Dermis blood vessel endothelial cell (primary cell): Measurements from ENCODE around the gene MAML3. TPM values are rescaled to one million over a fixed set of nuclear protein-coding genes. Genes with fewer than 3 reads are reported as not detected.

Source experiments
- DNase-seq: peaks from one replicate; pipeline ENCODE4 v3.0.0; 2010
- total RNA-seq: library from RNA; depleted of rRNA; stranded (reverse); fragments of >200 nt; gene quantifications from 2 replicates; pipeline ENCODE4 v1.2.3, GENCODE V29; 2014

MAML3 gene
- total RNA-seq, 1 donor from 2014 or later = 5.6 TPM

DNA sequence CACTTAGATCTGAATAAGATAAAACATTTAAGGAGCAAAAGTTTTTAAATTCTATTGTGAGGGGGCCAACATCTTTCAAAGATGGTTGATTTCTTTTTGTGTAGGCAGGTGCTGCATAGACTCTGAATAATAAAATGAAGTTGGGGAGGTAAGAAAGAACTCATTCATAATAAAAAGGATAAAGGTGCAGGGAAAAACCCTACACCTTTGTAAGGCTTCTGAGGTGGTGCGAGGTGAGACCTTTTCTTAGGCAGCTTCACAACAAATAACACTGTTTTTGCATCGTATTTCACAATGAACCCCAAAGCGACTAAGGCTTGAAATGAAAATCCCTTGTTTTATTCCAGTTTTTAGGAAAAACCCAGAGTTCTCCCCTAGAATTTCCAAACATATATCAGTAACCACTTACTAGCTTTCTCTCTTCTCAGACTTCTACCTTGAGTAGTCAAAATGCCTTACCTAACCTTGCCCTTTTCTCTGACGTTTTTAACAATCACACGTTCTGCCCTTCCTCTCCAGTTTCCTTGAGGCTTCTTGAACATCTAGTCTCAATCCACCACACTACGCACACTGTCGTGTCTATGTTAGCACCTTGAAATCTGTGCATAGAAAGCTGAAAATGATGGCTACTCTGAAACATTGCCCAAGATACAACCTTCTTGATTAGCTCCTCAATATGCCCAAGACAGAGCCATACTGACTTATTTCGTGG is 30.2 kb downstream of the MAML3 start:
- no peak for DNase-seq

DNA sequence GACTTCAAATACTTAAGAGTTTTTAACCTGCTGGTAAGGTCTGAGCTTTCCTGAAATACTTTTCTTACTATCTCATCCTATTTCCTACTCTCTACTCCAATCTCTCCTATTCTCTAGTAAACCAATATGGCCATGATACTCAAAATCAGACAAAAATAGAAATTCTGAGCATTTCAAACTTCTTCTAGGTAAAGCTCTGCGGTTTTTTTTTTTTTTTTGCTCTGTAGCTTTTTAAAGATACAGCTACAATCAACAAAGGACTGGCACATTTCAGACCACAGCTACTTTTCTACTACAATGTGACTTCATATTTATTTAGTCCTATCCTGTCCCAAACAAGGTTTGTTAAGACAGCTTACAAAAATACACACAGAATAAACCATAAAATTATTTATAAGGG is 31.1 kb downstream of the MAML3 start:
- DNase-seq = no peak

DNA sequence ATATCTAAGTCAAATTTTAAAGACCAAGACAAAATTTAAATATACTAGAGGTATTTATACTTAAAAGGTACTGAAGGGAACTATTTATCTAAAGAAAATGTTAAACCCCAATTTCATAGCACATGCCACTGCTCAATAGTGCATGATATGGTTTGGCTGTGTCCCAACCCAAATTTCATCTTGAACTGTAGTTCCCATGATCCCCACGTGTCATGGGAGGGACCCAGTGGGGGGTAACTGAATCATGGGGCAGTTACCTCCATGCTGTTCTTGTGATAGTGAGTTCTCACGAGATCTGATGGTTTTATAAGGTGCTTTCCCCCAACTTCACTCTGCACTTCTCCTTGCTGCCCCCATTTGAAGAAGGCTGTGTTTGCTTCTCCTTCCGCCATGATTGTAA is 32.3 kb downstream of the MAML3 start:
- DNase-seq = no peak

DNA sequence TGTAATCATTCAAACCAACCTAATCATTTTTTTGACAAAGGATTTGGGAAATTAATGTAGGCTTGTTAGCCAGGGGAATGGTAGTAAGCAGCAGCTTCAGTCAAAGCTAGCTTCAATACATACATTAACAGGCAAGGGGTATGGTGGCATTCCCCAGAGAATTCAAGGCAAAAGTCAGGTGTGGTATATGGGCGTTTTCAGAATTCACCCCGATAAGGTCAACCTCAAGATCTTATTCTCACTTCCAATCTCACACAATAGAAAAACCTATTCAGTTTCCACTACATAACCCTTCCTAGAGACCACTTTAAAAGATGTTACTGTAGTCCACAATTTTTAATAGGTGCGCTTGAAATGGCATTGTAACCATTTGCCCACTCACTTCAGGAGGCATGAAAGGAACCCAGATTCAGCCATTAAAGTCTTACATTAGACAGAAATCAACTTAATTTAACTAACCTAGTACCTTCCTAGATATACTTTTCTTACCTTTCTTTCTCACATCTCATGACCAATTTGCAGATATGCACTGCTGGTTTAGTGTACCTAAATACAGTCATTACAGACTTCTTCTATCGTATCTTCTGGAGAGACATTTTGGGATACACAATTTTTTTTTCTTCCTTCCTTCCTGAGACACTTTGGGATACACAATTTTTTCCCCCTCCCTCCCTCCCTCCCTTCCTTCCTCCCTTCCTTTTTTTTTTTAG is 34.9 kb downstream of the MAML3 start:
- DNase-seq = no peak

DNA sequence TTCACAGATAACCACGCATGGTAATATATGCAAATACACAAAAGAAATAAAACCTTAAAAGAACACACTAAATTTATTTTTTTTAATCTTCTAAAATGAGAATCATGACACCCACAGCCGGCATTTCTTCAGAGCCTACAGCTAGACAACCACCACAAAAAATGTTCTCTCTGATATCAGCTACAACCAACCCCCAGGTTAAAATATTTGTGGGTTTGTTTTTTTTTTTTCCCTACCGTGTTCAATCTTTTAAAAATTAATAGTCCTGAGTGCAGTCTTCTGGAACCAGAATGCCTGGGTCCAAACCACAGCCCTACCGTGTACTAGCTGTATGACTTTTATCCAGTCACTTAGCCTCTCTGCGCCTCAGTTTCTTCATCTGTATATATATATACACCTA is 36.0 kb downstream of the MAML3 start:
- DNase-seq = no peak

DNA sequence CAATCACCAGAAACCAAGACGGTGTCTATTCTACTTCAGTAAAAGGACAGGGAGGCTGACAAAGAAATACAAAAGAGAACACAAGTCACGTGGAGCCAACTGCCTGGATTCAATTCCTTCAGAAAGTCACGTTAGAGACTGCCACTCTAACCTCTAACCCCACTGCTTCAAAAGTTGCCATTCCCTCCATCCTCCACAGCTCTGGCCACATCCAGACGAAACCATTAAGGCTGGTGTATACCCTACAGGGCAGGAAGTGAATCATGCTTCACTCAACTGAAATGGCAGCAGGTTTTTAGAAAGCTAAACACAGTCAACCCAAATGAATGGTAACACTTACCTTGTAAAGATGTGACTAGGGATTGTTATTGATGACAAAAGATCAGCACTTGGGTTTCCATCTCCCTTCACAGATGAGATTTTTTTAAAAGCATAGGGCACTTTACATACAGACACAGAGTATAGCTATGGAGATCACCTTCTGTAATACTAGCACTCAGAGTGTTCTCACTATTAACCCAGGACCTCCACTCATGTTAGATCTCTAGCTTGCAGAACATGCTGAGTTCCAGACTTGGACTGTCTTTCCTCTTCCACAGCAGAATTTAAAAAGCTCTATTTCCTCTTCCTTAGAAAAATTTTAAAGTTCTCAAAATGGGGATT is 37.4 kb downstream of the MAML3 start:
- DNase-seq = peak; percentile 54

DNA sequence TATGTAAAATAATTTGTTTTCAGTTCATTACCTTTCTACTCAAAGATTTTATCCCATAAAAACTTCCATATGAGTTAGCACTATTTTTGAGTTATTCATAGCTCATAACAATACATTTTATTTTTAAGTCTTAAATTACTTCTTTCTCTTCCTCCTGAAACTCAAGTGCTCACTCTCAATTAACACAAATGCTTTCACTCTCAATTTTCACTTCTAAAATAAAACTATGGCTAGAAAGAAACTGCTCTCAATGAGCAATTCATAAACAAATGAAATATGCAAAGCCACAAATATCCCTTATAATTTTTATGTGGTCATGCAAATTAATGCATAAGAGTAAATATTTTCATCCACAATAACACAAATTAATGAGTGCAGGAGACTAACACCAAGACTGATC is 38.8 kb downstream of the MAML3 start:
- DNase-seq = no peak

DNA sequence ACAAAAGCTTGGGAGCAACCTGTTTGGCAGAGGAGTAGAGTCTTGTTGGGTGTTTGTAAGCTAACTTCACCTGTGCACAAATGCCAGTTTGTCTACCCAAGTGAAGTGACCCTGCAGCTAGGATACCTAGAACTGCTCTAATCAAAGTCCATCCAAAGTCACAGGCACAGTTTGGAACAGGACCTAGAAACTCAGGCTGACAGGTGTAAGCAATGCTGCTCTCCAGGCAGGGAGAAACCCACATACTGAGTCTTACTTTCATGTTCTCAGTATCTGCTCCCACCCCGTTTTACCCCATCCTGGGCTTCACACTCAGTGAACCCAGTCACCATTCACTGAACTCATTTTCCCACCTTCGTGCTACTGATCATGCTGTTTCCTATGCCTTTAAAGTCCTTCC is 40.3 kb downstream of the MAML3 start:
- no peak for DNase-seq

DNA sequence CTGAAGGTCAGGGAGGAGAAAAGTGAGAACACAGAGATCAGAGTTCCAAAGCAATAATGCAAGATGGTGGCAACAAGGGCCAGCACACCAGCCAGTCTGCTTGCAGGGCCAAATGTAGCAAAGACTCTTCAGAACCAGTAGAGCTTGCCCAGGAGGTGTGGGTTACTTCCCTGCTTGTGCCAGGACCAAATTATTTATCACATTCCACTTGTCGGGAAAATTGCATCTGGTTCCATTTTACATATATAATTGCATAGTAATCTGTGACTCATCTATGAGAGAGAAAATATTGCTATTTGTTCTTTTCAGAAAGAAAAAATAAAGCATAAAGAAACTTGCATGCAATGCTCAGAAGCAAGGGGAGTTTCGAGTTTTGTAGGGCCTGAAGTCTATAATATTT is 41.4 kb downstream of the MAML3 start:
- DNase-seq = no peak

DNA sequence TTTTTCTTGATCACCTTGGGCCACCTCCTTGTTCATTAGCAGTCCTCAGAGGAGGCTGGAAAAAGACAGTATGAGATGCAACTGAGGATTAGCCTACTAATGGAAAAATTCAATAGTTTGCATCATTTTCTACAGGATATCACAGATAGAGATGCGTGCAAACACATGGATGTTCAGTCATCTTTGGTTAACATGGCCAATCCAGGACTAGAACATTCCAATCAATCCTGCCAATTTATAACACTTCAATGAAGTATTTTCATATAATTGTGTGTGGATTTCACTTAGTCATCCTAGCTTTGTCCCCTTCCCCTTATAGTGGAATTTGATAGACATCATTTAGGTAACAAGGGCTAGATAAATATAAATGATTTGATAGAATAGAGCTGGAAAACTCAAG is 42.7 kb downstream of the MAML3 start:
- DNase-seq = peak; percentile 16

DNA sequence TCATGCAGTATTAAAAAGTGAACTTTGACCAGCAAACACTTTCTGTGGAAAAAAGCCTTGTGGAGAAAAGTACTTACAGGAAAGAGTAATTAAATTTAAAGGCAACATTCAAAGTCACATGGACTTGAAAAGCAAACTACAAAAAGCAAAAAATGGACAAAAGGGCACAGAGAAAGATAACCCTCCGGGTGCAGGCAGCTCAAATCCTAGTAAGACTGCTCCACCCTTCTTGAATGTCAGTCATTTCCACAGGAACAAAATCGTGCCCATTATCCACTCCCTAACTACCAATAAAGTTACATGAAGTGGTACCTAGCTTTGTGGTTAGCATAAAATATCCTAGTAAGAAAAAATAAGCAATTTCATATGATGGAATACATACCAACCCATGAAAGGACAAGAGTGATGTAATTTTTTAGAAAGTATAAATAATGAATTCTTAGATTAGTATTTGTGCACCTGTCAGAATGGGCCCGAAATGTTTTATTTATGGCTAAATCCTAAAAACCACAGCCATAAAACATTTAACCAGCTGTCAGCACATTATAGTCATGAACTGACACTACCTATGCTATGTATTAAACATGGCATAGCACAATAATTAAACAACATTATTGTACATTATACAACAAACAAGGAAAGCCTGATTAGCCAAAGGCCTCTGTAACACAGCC is 43.3 kb downstream of the MAML3 start:
- no peak for DNase-seq

DNA sequence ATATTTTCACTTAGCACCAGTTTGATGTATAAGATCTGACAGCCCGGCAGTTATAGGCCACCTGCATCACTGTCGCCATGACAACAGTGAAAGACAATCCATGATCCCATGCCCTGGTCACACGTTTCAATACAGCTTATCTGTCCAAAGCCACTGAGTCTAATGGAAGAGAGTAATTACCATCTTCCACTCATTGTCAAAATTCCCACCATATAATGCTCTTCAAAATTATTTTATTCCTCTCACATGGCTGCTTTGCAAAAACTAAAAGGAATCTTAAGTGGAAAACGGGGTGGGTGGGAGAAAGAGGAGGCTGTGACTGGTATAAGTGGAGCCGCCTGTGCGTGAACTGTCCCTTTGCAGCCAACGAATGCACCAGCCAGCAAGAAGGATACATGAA is 44.2 kb downstream of the MAML3 start:
- no peak for DNase-seq

DNA sequence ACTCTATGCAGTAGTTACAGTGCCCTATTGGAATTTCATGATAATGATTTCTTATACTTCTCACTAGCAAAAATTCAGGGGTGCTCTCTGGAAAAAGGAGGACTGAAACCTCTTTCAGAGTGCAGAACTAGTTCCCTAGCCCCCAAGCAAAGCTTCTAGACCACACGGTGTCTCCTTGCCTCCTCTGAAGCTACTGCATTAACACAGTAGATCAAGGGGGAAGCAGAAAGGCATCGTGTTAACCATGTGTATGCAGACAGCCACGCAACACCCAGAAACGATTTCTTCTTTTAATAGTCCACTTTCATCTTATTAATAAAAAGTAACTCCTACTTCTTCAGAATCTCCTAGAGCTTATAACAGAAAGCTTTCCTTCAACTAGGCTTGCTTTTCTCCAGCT is 44.7 kb downstream of the MAML3 start:
- no peak for DNase-seq

DNA sequence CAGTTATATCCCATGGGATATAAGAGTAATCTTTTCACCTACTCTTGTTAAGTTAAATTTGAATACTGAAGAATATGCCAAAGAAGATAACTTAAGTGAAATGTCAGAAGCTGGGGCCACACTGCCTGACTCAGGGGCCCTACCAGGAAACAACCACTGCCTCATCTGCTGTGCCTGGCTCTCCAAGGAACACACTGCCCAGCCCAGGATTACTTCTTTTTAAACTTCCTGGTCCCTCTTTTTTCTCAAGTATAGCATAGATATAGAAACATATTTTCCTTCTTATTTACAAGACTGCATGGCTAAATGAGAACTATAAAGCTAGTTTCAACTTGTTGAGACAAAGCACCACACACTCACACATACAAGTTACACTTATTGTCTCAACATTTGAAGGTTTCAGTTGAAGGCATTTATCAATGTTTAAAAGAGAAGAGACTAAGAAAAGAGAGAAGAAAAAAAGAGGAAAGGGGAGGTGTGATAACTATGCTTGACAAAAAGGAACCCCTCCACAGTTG is 45.2 kb downstream of the MAML3 start:
- DNase-seq = no peak

DNA sequence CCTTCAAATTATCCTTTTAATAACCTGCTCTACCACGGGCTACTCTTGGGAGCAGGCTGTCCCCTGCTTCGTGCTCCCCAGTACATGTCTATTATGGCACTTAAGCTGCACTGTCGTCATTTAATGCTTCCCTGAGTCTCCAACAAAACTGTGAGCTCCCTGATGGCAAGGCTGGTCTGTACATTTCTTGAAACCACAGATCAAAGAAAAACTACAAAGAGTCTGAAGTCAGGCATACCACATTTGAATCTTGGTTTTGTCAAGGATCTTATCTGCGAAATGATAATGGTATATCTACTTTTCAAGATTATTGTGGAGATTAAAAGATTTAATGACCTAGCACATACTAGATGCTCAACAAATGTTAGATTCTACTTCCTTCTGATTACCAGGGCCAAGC is 45.7 kb downstream of the MAML3 start:
- no peak for DNase-seq

DNA sequence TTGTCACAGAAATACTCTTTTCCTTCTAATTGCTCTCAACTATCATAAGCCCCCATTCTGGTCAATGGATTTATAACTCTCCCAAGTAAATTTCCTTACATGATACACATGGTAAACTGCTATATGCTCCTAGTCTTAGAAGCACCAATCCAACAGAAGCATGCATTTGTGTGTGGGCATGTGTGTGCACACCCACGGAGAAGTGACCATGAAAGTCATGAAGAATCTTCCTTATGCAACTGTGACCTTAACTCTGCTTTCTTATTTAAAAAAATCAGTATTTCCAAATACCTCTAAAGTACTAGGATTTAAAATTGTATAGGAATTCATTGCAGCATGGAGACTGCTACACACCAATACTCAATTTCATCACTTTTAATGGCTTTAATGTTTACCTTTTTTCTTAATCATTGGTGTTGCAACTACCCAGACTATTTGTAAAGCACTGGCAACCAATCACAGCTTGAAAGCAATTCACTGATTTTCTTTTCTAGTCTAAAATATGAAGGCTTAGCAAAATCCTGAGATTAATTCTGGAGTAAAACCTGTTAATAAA is 47.6 kb downstream of the MAML3 start:
- DNase-seq = no peak

DNA sequence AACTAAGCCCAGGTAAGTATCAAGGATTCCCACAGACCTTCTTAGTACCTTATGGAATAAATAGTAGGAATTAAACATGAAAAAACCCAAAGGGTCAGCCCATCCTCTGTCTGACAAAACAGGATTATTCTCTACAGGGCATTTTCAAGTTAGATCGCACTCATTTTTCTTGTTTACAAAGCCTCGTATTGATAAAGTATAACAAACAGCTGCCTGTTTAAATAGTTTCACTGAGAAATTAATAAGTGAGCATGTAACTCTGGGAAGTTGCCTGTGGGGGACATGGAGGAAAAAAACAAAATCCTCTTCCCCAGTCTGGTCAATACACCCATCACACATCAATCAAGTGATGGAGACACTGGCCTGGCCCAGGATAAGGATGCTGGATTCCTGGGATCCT is 48.5 kb downstream of the MAML3 start:
- no peak for DNase-seq

DNA sequence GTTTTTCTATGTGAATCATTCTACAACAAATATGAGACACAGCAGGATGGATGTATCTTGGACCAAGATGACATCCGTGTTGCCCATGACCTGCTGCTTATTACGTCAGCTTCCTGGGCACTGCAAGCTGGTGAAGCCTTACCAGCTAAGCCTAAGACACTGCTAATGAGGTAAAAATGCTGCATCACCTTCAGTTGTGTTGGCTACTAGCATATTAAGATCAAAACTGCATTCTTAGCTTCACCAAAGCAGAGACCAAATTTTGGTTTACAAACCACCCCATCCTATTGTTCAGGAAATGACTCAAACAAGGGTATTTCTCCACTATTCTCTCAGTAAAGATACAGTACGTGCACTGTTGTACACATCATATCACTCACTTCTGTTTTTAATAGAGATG is 50.3 kb downstream of the MAML3 start:
- DNase-seq = peak; percentile 61

DNA sequence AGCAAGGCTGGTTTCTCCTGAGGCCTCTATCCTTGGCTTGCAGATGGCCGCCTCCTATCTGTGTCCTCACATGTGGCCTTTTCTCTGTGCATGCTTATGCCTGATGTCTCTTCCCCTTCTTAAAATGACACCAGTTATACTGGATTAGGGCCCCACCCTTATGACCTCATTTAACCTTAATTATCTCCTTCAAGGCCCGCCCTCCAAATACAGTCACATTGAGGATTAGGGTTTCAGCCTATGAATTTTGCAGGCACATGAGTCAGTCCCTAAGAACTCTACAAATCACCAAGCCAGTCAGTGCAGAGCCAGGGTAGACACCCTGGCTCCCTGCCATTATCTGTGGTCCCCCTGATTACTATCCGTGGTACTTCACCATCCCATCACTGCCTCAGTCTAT is 51.6 kb downstream of the MAML3 start:
- no peak for DNase-seq

DNA sequence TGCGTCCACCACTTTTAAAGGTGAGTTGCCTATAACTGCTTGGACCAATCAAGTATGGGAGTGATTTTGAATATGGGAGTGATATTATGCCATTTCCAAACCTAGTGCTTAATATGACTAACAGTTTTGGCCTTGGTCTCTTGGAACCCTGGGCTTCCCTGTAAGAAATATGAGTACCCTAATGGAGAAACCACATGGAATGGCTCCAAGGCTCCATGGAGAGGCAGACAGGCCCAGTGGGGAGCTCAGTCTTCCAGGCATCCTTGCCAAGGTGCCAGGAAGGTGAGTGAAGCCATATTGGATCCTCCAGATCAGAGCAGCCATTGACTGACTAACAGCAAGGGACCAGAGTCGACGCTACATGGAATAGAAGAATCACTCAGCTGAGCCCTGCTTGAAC is 53.2 kb downstream of the MAML3 start:
- DNase-seq = no peak

DNA sequence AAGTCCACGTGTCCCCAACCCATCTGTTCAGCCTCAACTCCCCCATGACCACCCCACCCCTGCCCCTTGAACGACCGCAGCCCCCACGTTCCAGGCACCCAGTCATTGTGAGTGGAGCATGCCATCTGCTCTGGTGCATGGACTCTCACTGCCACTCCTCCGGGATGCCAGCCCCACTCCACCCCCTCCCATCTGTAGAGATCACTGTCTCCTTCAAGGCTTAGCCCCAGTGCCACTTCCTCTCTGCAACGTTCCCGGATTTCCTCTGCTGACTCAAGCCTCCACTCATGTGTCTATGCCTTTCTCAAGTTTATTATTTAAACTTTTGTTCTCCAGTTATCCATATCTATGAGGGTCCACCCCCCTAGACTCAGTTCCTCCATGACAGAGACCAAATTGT is 54.0 kb downstream of the MAML3 start:
- DNase-seq = peak; percentile 88

DNA sequence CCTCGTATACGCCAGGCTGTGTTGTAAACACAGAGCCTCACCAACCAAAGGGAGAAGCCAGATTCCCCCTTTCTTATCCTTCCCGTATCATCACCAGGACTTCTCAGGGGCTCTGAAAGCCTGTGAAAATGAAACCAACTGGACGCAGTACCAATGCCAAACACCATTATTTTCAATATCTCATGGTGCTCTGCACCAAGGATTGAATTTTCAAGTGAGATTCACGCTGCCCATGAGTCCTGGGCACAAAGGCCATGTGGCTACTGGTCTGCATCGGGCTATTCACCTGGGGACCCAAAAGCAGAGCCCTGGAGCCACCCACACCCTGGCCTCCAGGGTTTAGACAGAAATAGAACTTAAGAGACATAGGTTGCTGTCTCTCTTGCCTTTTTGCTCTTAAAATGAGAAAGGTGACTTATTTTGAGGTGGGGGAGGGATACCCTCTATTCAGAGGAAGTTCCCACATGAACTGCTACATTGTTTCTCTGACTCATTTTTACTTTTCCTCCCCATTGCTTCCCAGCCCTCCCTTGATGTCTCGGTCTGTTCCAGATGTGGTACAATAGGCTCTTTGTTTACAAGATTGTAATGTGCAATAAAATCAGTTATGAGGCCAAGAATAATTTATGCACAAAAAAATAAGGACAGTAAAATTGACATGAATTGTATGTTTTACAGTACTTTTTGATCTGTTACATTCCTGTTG is 55.4 kb downstream of the MAML3 start:
- DNase-seq = peak; percentile 87
